Measurements from ENCODE around the gene NRROS.

DNA sequence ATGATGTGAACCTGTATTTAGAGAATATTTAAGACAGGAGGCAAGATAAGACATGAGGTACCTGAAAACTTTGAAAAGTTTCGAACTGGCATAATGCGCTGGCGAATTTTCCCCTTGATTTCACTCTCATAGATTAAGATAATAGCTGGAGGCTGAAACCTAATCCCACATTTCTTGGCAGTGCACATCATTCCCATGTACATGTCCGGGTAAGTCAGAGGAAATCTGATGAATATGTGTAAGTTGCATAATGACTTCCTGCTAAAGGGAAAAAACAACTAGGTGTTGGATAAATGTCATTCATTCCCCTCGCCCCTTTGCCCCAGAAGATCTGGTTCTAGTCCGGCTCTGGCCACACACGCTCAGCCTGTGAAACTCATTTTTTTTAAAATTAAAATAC lies 69.0 kb downstream of the NRROS start:
- no peak for TF ChIP-seq POLR2A (IDR thresholded peaks at IDR 0.05)
- TF ChIP-seq, protein P1, sequence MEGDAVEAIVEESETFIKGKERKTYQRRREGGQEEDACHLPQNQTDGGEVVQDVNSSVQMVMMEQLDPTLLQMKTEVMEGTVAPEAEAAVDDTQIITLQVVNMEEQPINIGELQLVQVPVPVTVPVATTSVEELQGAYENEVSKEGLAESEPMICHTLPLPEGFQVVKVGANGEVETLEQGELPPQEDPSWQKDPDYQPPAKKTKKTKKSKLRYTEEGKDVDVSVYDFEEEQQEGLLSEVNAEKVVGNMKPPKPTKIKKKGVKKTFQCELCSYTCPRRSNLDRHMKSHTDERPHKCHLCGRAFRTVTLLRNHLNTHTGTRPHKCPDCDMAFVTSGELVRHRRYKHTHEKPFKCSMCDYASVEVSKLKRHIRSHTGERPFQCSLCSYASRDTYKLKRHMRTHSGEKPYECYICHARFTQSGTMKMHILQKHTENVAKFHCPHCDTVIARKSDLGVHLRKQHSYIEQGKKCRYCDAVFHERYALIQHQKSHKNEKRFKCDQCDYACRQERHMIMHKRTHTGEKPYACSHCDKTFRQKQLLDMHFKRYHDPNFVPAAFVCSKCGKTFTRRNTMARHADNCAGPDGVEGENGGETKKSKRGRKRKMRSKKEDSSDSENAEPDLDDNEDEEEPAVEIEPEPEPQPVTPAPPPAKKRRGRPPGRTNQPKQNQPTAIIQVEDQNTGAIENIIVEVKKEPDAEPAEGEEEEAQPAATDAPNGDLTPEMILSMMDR (IDR thresholded peaks at IDR 0.05) = no peak

All from body of pancreas (tissue), 4 donors.